GM12878 (cell line): ENCODE measurements around the gene FHOD3. TPM values are rescaled to one million over a fixed set of nuclear protein-coding genes. Genes with fewer than 3 reads are reported as not detected.

ENCODE experiments used
- ATAC-seq: fragments of 200-7000 bp; cut with Tn5 transposase; 3 replicates; pipeline ENCODE4 v1.9.1; 2020; ENCODE audit warnings: mild to moderate bottlenecking, moderate library complexity
- BruUV-seq: library from RNA; stranded (reverse); fragments of 400-500 nt; replicated peaks from 2 replicates; lab custom pipeline; 2021; lab: Mats Ljungman, UMichigan
- CTCF ChIA-PET: fragments of 300-600 bp; sonication (Branson Sonifier 250); formaldehyde crosslinking; extraction: SDS; loops from one replicate; lab custom pipeline; 2021; ENCODE audit warnings: inconsistent platforms; lab: Yijun Ruan, JAX
- POLR2A ChIA-PET: fragments of 350-600 bp; formaldehyde crosslinking; extraction: SDS; loops from one replicate; lab custom pipeline; 2021; ENCODE audit warnings: inconsistent platforms; lab: Charles Lee
- RAD21 ChIA-PET: fragments of 300-600 bp; sonication (Branson Sonifier 250); formaldehyde crosslinking; loops from one replicate; lab custom pipeline; 2023; ENCODE audit warnings: antibody characterized with exemption; ENCODE audit not compliant: unreplicated experiment; lab: Charles Lee
- SMC1A ChIA-PET: fragments of 300-600 bp; sonication (Branson Sonifier 250); formaldehyde crosslinking; loops from one replicate; lab custom pipeline; 2023; ENCODE audit not compliant: unreplicated experiment, uncharacterized antibody; lab: Charles Lee
- DNase-seq: peaks from one replicate; pipeline ENCODE4 v3.0.0-alpha.2; 2011; ENCODE audit warnings: low read depth, low spot score
- FAIRE-seq: peaks from 3 replicates; lab custom pipeline; 2011; peaks lifted over from hg19 to GRCh38; lab: Jason Lieb, UNC
- H2AFZ ChIP-seq: 2 replicates; pipeline ENCODE4 v1.6.0; 2011; ENCODE audit warnings: low read depth, low read length, control low read depth; ENCODE audit not compliant: control insufficient read depth
- H3K27ac ChIP-seq: 2 replicates; pipeline ENCODE4 v1.5.1; 2011; ENCODE audit warnings: control low read depth; ENCODE audit not compliant: control insufficient read depth, insufficient read depth
- H3K27me3 ChIP-seq, 2 experiments: replicated peaks in 1 of 2; 2 replicates each; pipeline versions ENCODE4 v1.6.0 to v1.6.1; 2011; ENCODE audit warnings: low read length in 1 of 2; ENCODE audit not compliant: control insufficient read depth in 2 of 2, insufficient read depth in 2 of 2
- H3K36me3 ChIP-seq, 2 experiments: 2 replicates each; pipeline ENCODE4 v1.5.1; 2011; ENCODE audit warnings: low read length in 1 of 2; ENCODE audit not compliant: control insufficient read depth in 2 of 2, insufficient read depth in 2 of 2
- H3K4me1 ChIP-seq: 2 replicates; pipeline ENCODE4 v1.6.1; 2011; ENCODE audit warnings: mild to moderate bottlenecking, low read length, moderate library complexity, mixed read lengths; ENCODE audit not compliant: control insufficient read depth, insufficient read depth
- H3K4me2 ChIP-seq: 2 replicates; pipeline ENCODE4 v1.6.0; 2011; ENCODE audit warnings: control low read depth; ENCODE audit not compliant: control insufficient read depth, insufficient read depth
- H3K4me3 ChIP-seq: fragments of 200-600 bp; sonication (generic); 2 replicates; pipeline ENCODE4 v1.5.1; 2016
- H3K79me2 ChIP-seq: 2 replicates; pipeline ENCODE4 v1.6.0; 2011; ENCODE audit warnings: low read length; ENCODE audit not compliant: control insufficient read depth, insufficient read depth
- H3K9ac ChIP-seq: 2 replicates; pipeline ENCODE4 v1.8.0; 2011; ENCODE audit warnings: low read length, control low read depth, mixed read lengths; ENCODE audit not compliant: control insufficient read depth, insufficient read depth
- H3K9me3 ChIP-seq: replicated peaks from 3 replicates; pipeline ENCODE4 v1.5.1; 2011; ENCODE audit warnings: mild to moderate bottlenecking, low read length; ENCODE audit not compliant: control insufficient read depth, insufficient read depth
- H4K20me1 ChIP-seq: 2 replicates; pipeline ENCODE4 v1.6.0; 2011; ENCODE audit not compliant: control insufficient read depth, insufficient read depth
- EGR1 ChIP-seq, 2 experiments: IDR thresholded peaks; 1 replicate in 1 of 2; 2 replicates in 1 of 2; pipeline ENCODE4 v1.6.1; 2011 to 2012; ENCODE audit warnings: low read depth in 2 of 2, low read length in 2 of 2, borderline replicate concordance in 1 of 2, mild to moderate bottlenecking in 1 of 2, moderate library complexity in 1 of 2
- MEF2A ChIP-seq: IDR thresholded peaks from 2 replicates; pipeline ENCODE4 v1.6.1; 2011; ENCODE audit warnings: low read depth, mild to moderate bottlenecking, low read length, moderate library complexity; ENCODE audit not compliant: insufficient read depth
- NFIC ChIP-seq: IDR thresholded peaks from 2 replicates; pipeline ENCODE4 v1.6.1; 2012; ENCODE audit warnings: low read depth, mild to moderate bottlenecking, inconsistent platforms, low read length, moderate library complexity
- REST ChIP-seq: IDR thresholded peaks from 2 replicates; pipeline ENCODE4 v1.6.1; 2012; ENCODE audit warnings: mild to moderate bottlenecking, low read depth, low read length
- WGBS: methylation state at CpG from one replicate; pipeline ENCODE4 v1.1.6; 2016; ENCODE audit warnings: low lambda C conversion rate; ENCODE audit not compliant: insufficient replicate concordance, insufficient coverage; ENCODE audit errors: missing lambda C conversion rate; 5-methylcytosine and 5-hydroxymethylcytosine counted together
- in situ Hi-C: fragments of 300-500 bp; cut with MboI; formaldehyde crosslinking; loops from 9 replicates; pipeline ENCODE4 v1.14.3; 2018; ENCODE audit warnings: mixed read lengths
- intact Hi-C: fragments of 100-400 bp; cut with micrococcal nuclease; formaldehyde crosslinking; loops from one replicate; pipeline ENCODE4 v1.14.2; 2022; ENCODE audit not compliant: unreplicated experiment
- polyA plus RNA-seq, 11 experiments: library from polyadenylated mRNA; depleted of rRNA in 4 of 11; unstranded in 6 of 11; stranded (reverse) in 5 of 11; fragments of >200 nt; fragmentation: Nextera tagmentation in 4 of 11; fragmentation: Illumina TruSeq in 1 of 11; extraction: Ambion mirVana in 4 of 11; extraction: Trizol in 1 of 11; gene quantifications; 1 replicate in 1 of 11; 2 replicates in 10 of 11; pipeline versions ENCODE4 v1.2.1 to v1.2.3, GENCODE V29; 2011 to 2016; ENCODE audit warnings: inconsistent platforms in 2 of 11, missing spikeins in 2 of 11, low read depth in 1 of 11
- total RNA-seq, 4 experiments: library from RNA; depleted of rRNA in 3 of 4; stranded (reverse); fragments of >200 nt in 3 of 4; fragmentation: Illumina TruSeq in 1 of 4; extraction: Trizol in 1 of 4; gene quantifications; 2 replicates each; pipeline versions ENCODE4 v1.2.1 to v1.2.3, GENCODE V29; 2013 to 2021

FHOD3 gene
- total and polyA plus RNA-seq, 10 of the 15 experiments (the other 5 are each of a cell fraction or from before 2014, with no cell fraction given): 0.77 to 26.7 (median 10.4) TPM

GRCh38 chr18:36589857-36590543 is 292.5 kb downstream of the FHOD3 start:
- POLR2A ChIA-PET: no interaction called here
- intact Hi-C loops: no loop called here
- no peak overlapping the region for H3K4me2 ChIP-seq
- TF ChIP-seq MEF2A: no peak
- TF ChIP-seq NFIC: no peak
- TF ChIP-seq REST: no peak
- no peak for TF ChIP-seq EGR1 (IDR thresholded peaks at IDR 0.05; ENCODE audit: borderline replicate concordance in 1 of 2, low read depth in 2 of 2, low read length in 2 of 2)
- DNase-seq: no peak
- ATAC-seq: no peak
- H3K36me3 ChIP-seq: no peaks in the 10 kb centered on the region
- CTCF ChIA-PET: interaction anchor here (0.7 to 3.2 kb wide), 5 partner anchors 7 to 98 kb away, joined by 3 to 12 read pairs (median 3); no protein-coding TSS in a partner anchor
- no peaks in the 10 kb centered on the region for H4K20me1 ChIP-seq
- H3K79me2 ChIP-seq: no peaks in the 10 kb centered on the region
- H3K27me3 ChIP-seq: no peaks in the 10 kb centered on the region
- no peaks in the 10 kb centered on the region for H3K9me3 ChIP-seq
- no peak for FAIRE-seq
- RAD21 ChIA-PET: no interaction called here
- no peak overlapping the region for H3K27ac ChIP-seq
- H2AFZ ChIP-seq: no peak overlapping the region
- WGBS: 43% methylated on average over 10 of the region's 10 CpGs
- BruUV-seq: no TSS peak
- H3K4me3 ChIP-seq: no peak overlapping the region
- H3K9ac ChIP-seq: no peak overlapping the region
- SMC1A ChIA-PET: interaction anchor here (0.7 to 2.1 kb wide), 4 partner anchors 19 to 46 kb away, joined by 3 to 6 read pairs (median 4); no protein-coding TSS in a partner anchor
- in situ Hi-C loops: no loop called here
- H3K4me1 ChIP-seq: no peaks in the 10 kb centered on the region
